SW480 (cell line): Measurements from ENCODE around the gene ADGRB2.
A peak's percentile ranks its signal among the peaks of the same experiment; 100 is the strongest.
"Not testable (repeated sequence)": the region's sequence is repeated elsewhere in the genome, so short reads cannot be mapped to it uniquely, and the experiment has no call there.

Source experiments
- DNase-seq: peaks from one replicate; pipeline ENCODE4 v3.0.0-alpha.2; 2016; ENCODE audit warnings: low spot score

ADGRB2 gene

GRCh38 chr1:31723828-31724359 lies 40.2 kb downstream of the ADGRB2 start:
- DNase-seq = peak; percentile 41

- DNase-seq = no peak
These were observed 45.7 kb downstream of the ADGRB2 start for GRCh38 chr1:31718327-31718897.

- DNase-seq = no peak
These were observed 46.8 kb downstream of the ADGRB2 start for GRCh38 chr1:31717341-31717740.

- DNase-seq = no peak
These were observed 48.3 kb downstream of the ADGRB2 start for GRCh38 chr1:31715873-31716220.

- DNase-seq = peak; percentile 91
These were observed 48.9 kb downstream of the ADGRB2 start for GRCh38 chr1:31715087-31715872.

GRCh38 chr1:31714442-31715086 lies 49.6 kb downstream of the ADGRB2 start:
- peak; percentile 65 for DNase-seq

- DNase-seq = peak; percentile 60
These were observed 51.5 kb downstream of the ADGRB2 start for GRCh38 chr1:31712630-31713029.

GRCh38 chr1:31712068-31712467 lies 52.1 kb downstream of the ADGRB2 start:
- DNase-seq = no peak

GRCh38 chr1:31708324-31708723 lies 55.8 kb downstream of the ADGRB2 start:
- peak; percentile 19 for DNase-seq

- peak; percentile 75 for DNase-seq
These were observed 56.4 kb downstream of the ADGRB2 start for GRCh38 chr1:31707711-31708110.

- DNase-seq = not testable (repeated sequence)
These were observed 57.0 kb downstream of the ADGRB2 start for GRCh38 chr1:31707059-31707600.

- DNase-seq = no peak
These were observed 57.6 kb downstream of the ADGRB2 start for GRCh38 chr1:31706384-31707058.

GRCh38 chr1:31705080-31705866 lies 58.9 kb downstream of the ADGRB2 start:
- no peak for DNase-seq

GRCh38 chr1:31704271-31705079 lies 59.7 kb downstream of the ADGRB2 start:
- no peak for DNase-seq

GRCh38 chr1:31703431-31704270 lies 60.5 kb downstream of the ADGRB2 start, which contains the start of gene COL16A1:
TSS of gene COL16A1 (minus strand) at chr1:31704017. CDS start at chr1:31702193, 1,824 bp downstream.
- no peak for DNase-seq

- no peak for DNase-seq
These were observed 61.2 kb downstream of the ADGRB2 start for GRCh38 chr1:31702836-31703404.

GRCh38 chr1:31701091-31701736 lies 62.9 kb downstream of the ADGRB2 start:
- DNase-seq = peak; percentile 74

GRCh38 chr1:31700468-31701090 lies 63.6 kb downstream of the ADGRB2 start:
- DNase-seq = no peak
